GM23338 (cell line): ENCODE data around the gene TXNRD1. TPM values are rescaled to one million over a fixed set of nuclear protein-coding genes. Genes with fewer than 3 reads are reported as not detected.

Experiments used
- ATAC-seq: fragments of 200-7000 bp; cut with Tn5 transposase; 3 replicates; pipeline ENCODE4 v1.9.1; 2020
- DNase-seq: peaks from one replicate; pipeline ENCODE4 v3.0.0-alpha.2; 2015; ENCODE audit warnings: low spot score
- H2AFZ ChIP-seq: fragments of 200-600 bp; sonication (generic); 2 replicates; pipeline ENCODE4 v1.8.0; 2016; ENCODE audit warnings: antibody characterized with exemption, mild to moderate bottlenecking, moderate library complexity
- H3F3A ChIP-seq: fragments of 200-600 bp; sonication (generic); replicated peaks from 2 replicates; pipeline ENCODE4 v1.8.0; 2017; ENCODE audit warnings: antibody characterized with exemption, mixed run types, low read depth
- H3K27ac ChIP-seq: fragments of 200-600 bp; sonication (generic); 2 replicates; pipeline ENCODE4 v1.6.1; 2016; ENCODE audit warnings: low read depth
- H3K27me3 ChIP-seq: fragments of 200-600 bp; sonication (generic); 2 replicates; pipeline ENCODE4 v1.8.0; 2016; ENCODE audit warnings: mild to moderate bottlenecking, mixed run types, moderate library complexity; ENCODE audit not compliant: insufficient read depth
- H3K36me3 ChIP-seq: fragments of 200-600 bp; sonication (generic); 2 replicates; pipeline ENCODE4 v1.8.0; 2016; ENCODE audit warnings: mild to moderate bottlenecking; ENCODE audit not compliant: insufficient read depth
- H3K4me1 ChIP-seq: fragments of 200-600 bp; sonication (generic); 2 replicates; pipeline ENCODE4 v1.8.0; 2016; ENCODE audit warnings: mild to moderate bottlenecking, moderate library complexity; ENCODE audit not compliant: insufficient read depth
- H3K4me2 ChIP-seq: fragments of 200-600 bp; sonication (generic); 2 replicates; pipeline ENCODE4 v1.7.1; 2017; ENCODE audit warnings: mixed run types
- H3K4me3 ChIP-seq: fragments of 200-600 bp; sonication (generic); 2 replicates; pipeline ENCODE4 v1.6.1; 2016; ENCODE audit warnings: mixed run types
- H3K79me2 ChIP-seq: fragments of 200-600 bp; sonication (generic); replicated peaks from 2 replicates; pipeline ENCODE4 v1.8.0; 2017; ENCODE audit warnings: mild to moderate bottlenecking; ENCODE audit not compliant: insufficient read depth
- H3K9me2 ChIP-seq: fragments of 200-600 bp; sonication (generic); 2 replicates; pipeline ENCODE4 v1.8.0; 2017; ENCODE audit not compliant: insufficient read depth
- H4K20me1 ChIP-seq: fragments of 200-600 bp; sonication (generic); replicated peaks from 2 replicates; pipeline ENCODE4 v1.8.0; 2017; ENCODE audit warnings: mild to moderate bottlenecking; ENCODE audit not compliant: insufficient read depth
- H3K27ac Mint-ChIP-seq: 2 replicates; pipeline ENCODE4 v1.8.0; 2020; ENCODE audit warnings: inconsistent platforms, mild to moderate bottlenecking, moderate library complexity, mixed read lengths
- H3K27me3 Mint-ChIP-seq: 3 replicates; pipeline ENCODE4 v1.8.0; 2022; ENCODE audit warnings: low read depth, mild to moderate bottlenecking, moderate library complexity, mixed read lengths, inconsistent platforms; ENCODE audit not compliant: insufficient read depth, poor library complexity
- H3K36me3 Mint-ChIP-seq: 3 replicates; pipeline ENCODE4 v1.8.0; 2021; ENCODE audit warnings: low read depth, mild to moderate bottlenecking, inconsistent platforms, moderate library complexity, mixed read lengths
- H3K4me1 Mint-ChIP-seq: 3 replicates; pipeline ENCODE4 v1.8.0; 2020; ENCODE audit warnings: mild to moderate bottlenecking, inconsistent platforms, mixed read lengths
- H3K4me3 Mint-ChIP-seq: 3 replicates; pipeline ENCODE4 v1.8.0; 2021; ENCODE audit warnings: moderate library complexity, mild to moderate bottlenecking, inconsistent platforms, mixed read lengths
- H3K9me3 Mint-ChIP-seq: 3 replicates; pipeline ENCODE4 v1.8.0; 2020; ENCODE audit warnings: moderate library complexity, mild to moderate bottlenecking, inconsistent platforms, mixed read lengths
- CREB1 ChIP-seq: fragments of 250-450 bp; sonication (Bioruptor Pico); IDR thresholded peaks from 2 replicates; pipeline ENCODE4 v1.5.0; 2020; ENCODE audit warnings: low read depth, mild to moderate bottlenecking, moderate library complexity
- ETS1 ChIP-seq: IDR thresholded peaks from 2 replicates; pipeline ENCODE4 v1.6.1; 2016; ENCODE audit warnings: antibody characterized with exemption
- EZH2phosphoT487 ChIP-seq: fragments of 200-600 bp; sonication (generic); IDR thresholded peaks from one replicate; pipeline ENCODE4 v1.8.1; 2018; ENCODE audit warnings: antibody characterized with exemption; ENCODE audit not compliant: unreplicated experiment
- JUNB ChIP-seq: IDR thresholded peaks from one replicate; pipeline ENCODE4 v1.6.1; 2016; ENCODE audit warnings: antibody characterized with exemption; ENCODE audit not compliant: unreplicated experiment
- POLR2AphosphoS5 ChIP-seq: IDR thresholded peaks from 2 replicates; pipeline ENCODE4 v1.6.1; 2016; ENCODE audit warnings: antibody characterized with exemption, low read depth
- REST ChIP-seq: IDR thresholded peaks from one replicate; pipeline ENCODE4 v1.6.1; 2018; ENCODE audit warnings: antibody characterized with exemption; ENCODE audit not compliant: unreplicated experiment
- STAT1 ChIP-seq: IDR thresholded peaks from one replicate; pipeline ENCODE4 v1.6.1; 2016; ENCODE audit warnings: antibody characterized with exemption; ENCODE audit not compliant: unreplicated experiment
- polyA plus RNA-seq: library from polyadenylated mRNA; unstranded; fragments of >200 nt; fragmentation: Nextera tagmentation; extraction: Ambion mirVana; gene quantifications from 2 replicates; pipeline ENCODE4 v1.2.1, GENCODE V29; 2016
- total RNA-seq: library from RNA; depleted of rRNA; stranded (reverse); fragments of >200 nt; shearing (Covaris generic); gene quantifications from 2 replicates; pipeline ENCODE4 v1.2.3, GENCODE V29; 2014
- TF ChIP-seq, protein P1 (sequence below), 2 experiments: fragments of 200-600 bp in 1 of 2; sonication (generic) in 1 of 2; conservative IDR thresholded peaks; 2 replicates each; pipeline versions ENCODE4 v1.5.1 to v1.6.1; 2016 to 2017; ENCODE audit warnings: antibody characterized with exemption in 2 of 2, low read depth in 2 of 2, mild to moderate bottlenecking in 2 of 2, moderate library complexity in 1 of 2

Gene TXNRD1
- total and polyA plus RNA-seq, 2 experiments from 2014 or later = 115 to 127 TPM

DNA sequence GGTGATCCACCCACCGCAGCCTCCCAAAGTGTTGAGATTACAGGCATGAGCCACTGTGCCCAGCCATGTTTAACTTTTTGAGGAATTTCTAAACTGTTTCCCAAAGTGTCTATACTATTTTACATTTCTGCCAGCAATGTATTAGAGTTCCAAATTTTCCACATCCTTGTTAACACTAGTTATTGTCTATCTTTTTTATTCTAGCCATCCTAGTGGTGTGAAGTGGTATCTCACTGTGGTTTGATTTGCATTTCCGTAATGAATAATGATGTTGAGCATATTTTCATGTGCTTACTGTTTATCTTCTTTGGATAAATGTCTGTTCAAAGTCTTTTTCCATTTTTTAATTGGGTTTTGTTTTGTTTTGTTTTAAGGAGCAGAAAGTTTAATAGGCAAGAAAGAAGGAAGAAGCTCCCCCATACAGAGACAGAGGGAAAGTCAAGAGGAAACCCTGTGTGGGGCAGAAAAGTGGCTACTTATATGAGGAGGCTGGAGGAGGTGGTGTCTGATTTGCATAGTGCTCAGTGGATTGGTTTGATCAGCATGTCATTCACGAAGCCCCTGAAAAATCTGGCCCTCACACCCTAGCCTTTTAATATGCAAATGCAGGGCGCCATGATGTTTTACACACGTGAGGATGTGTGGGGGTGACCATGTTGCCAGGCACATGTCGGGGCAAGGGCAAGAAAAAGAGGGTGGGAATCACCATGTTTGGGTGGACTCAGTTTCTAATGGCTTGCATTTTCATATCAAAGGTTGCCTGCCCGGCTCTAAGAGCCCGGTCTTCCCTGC, 14.9 kb downstream of the TXNRD1 start:
- H3K9me2 ChIP-seq = 0 out of 2 replicates have a peak, but pooled peaks cover 6% of the 10 kb centered on the region
- Mint-ChIP-seq H3K27ac (no peak overlapping the region), H3K4me3 (no peak overlapping the region), H3K36me3 (peaks cover 32% of the 10 kb centered on the region), H3K9me3 (peaks cover 48% of the 10 kb centered on the region), H3K4me1 (no peaks in the 10 kb centered on the region; the same call in 1 of the 3 replicates), H3K27me3 (peaks cover 3% of the 10 kb centered on the region)
- H3K27me3 ChIP-seq = no peaks in the 10 kb centered on the region
- H3F3A ChIP-seq = no peaks in the 10 kb centered on the region
- H3K4me1 ChIP-seq = peaks cover 3% of the 10 kb centered on the region; the same call in 1 of the 2 replicates
- H3K79me2 ChIP-seq = no peaks in the 10 kb centered on the region
- ATAC-seq = peak; percentile 32; the same call in 1 of the 3 replicates
- no peak overlapping the region for H3K4me2 ChIP-seq
- no peak overlapping the region for H3K27ac ChIP-seq
- no peak for TF ChIP-seq STAT1
- TF ChIP-seq CREB1 = no peak
- TF ChIP-seq EZH2phosphoT487 = no peak
- no peak for TF ChIP-seq ETS1
- no peak for TF ChIP-seq POLR2AphosphoS5
- no peak for TF ChIP-seq REST
- TF ChIP-seq JUNB = no peak
- TF ChIP-seq, protein P1, sequence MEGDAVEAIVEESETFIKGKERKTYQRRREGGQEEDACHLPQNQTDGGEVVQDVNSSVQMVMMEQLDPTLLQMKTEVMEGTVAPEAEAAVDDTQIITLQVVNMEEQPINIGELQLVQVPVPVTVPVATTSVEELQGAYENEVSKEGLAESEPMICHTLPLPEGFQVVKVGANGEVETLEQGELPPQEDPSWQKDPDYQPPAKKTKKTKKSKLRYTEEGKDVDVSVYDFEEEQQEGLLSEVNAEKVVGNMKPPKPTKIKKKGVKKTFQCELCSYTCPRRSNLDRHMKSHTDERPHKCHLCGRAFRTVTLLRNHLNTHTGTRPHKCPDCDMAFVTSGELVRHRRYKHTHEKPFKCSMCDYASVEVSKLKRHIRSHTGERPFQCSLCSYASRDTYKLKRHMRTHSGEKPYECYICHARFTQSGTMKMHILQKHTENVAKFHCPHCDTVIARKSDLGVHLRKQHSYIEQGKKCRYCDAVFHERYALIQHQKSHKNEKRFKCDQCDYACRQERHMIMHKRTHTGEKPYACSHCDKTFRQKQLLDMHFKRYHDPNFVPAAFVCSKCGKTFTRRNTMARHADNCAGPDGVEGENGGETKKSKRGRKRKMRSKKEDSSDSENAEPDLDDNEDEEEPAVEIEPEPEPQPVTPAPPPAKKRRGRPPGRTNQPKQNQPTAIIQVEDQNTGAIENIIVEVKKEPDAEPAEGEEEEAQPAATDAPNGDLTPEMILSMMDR (conservative IDR thresholded peaks at IDR 0.05; ENCODE audit: low read depth in 2 of 2) = peak in 1 of 2 experiments; percentile 42; a peak in 1 of 4 replicates
- peak; percentile 63 for DNase-seq
- no peak overlapping the region for H3K4me3 ChIP-seq
- H3K36me3 ChIP-seq = peaks cover 12% of the 10 kb centered on the region; the same call in 1 of the 2 replicates
- 0 out of 2 replicates have a peak overlapping the region, but pooled peaks have one; percentile 59 for H2AFZ ChIP-seq
- H4K20me1 ChIP-seq = no peaks in the 10 kb centered on the region
